ENCODE measurements around the gene ZNF444.
"Not testable (repeated sequence)": the region's sequence is repeated elsewhere in the genome, so short reads cannot be mapped to it uniquely, and the experiment has no call there.

ZNF444 gene

GRCh38 chr19:56175861-56176307 is 34.8 kb downstream of the ZNF444 start, which contains the start of gene GALP:
TSS of gene GALP (plus strand) at chr19:56176008. CDS start at chr19:56177109, 1,101 bp downstream.
- not testable (repeated sequence) for TF ChIP-seq SIN3A (IDR thresholded peaks at IDR 0.05; ENCODE audit: borderline replicate concordance, insufficient read depth, low read length); TAF1 (IDR thresholded peaks at IDR 0.05; ENCODE audit: borderline replicate concordance, insufficient read depth, low read length); REST (IDR thresholded peaks at IDR 0.05; ENCODE audit: insufficient read depth in 1 of 2, low read depth in 2 of 2, low read length in 2 of 2)

- TF ChIP-seq SIN3A (IDR thresholded peaks at IDR 0.05; ENCODE audit: borderline replicate concordance, insufficient read depth, low read length) (no peak), TAF1 (IDR thresholded peaks at IDR 0.05; ENCODE audit: borderline replicate concordance, insufficient read depth, low read length) (no peak), REST (IDR thresholded peaks at IDR 0.05; ENCODE audit: insufficient read depth in 1 of 2, low read depth in 2 of 2, low read length in 2 of 2) (no peak), FOXP2 (optimal IDR thresholded peaks at IDR 0.05; ENCODE audit: borderline replicate concordance, extremely low read depth, extremely low read length, insufficient read depth) (no peak), POLR2AphosphoS5 (IDR thresholded peaks at IDR 0.05; ENCODE audit: low read depth, low read length) (no peak)
Measured at GRCh38 chr19:56176881-56177280, 35.8 kb downstream of the ZNF444 start.

GRCh38 chr19:56177564-56178243 is 36.6 kb downstream of the ZNF444 start:
- TF ChIP-seq POLR2AphosphoS5 (IDR thresholded peaks at IDR 0.05; ENCODE audit: low read depth, low read length) (no peak), REST (IDR thresholded peaks at IDR 0.05; ENCODE audit: insufficient read depth in 1 of 2, low read depth in 2 of 2, low read length in 2 of 2) (no peak), SIN3A (IDR thresholded peaks at IDR 0.05; ENCODE audit: borderline replicate concordance, insufficient read depth, low read length) (no peak), FOXP2 (optimal IDR thresholded peaks at IDR 0.05; ENCODE audit: borderline replicate concordance, extremely low read depth, extremely low read length, insufficient read depth) (no peak), TAF1 (IDR thresholded peaks at IDR 0.05; ENCODE audit: borderline replicate concordance, insufficient read depth, low read length) (no peak)

GRCh38 chr19:56189785-56190184 is 48.7 kb downstream of the ZNF444 start:
- no peak for TF ChIP-seq TAF1 (IDR thresholded peaks at IDR 0.05; ENCODE audit: borderline replicate concordance, insufficient read depth, low read length)
- TF ChIP-seq SIN3A (IDR thresholded peaks at IDR 0.05; ENCODE audit: borderline replicate concordance, insufficient read depth, low read length) = no peak
- no peak for TF ChIP-seq POLR2AphosphoS5 (IDR thresholded peaks at IDR 0.05; ENCODE audit: low read depth, low read length)
- no peak for TF ChIP-seq REST (IDR thresholded peaks at IDR 0.05; ENCODE audit: insufficient read depth in 1 of 2, low read depth in 2 of 2, low read length in 2 of 2)
- no peak for TF ChIP-seq FOXP2 (optimal IDR thresholded peaks at IDR 0.05; ENCODE audit: borderline replicate concordance, extremely low read depth, extremely low read length, insufficient read depth)

Measured in PFSK-1 (cell line).